HUES6 (cell line): ENCODE data around the gene GFOD2.

Experiments used
- H3K27ac ChIP-seq: 2 replicates; pipeline ENCODE4 v1.7.0; 2013; ENCODE audit warnings: low read depth, mild to moderate bottlenecking, low read length, inconsistent platforms
- H3K27me3 ChIP-seq: 2 replicates; pipeline ENCODE4 v1.6.1; 2013; ENCODE audit warnings: low read length; ENCODE audit not compliant: control insufficient read depth, insufficient read depth
- H3K36me3 ChIP-seq: 2 replicates; pipeline ENCODE4 v1.6.1; 2013; ENCODE audit warnings: low read length; ENCODE audit not compliant: control insufficient read depth, insufficient read depth
- H3K4me1 ChIP-seq: 2 replicates; pipeline ENCODE4 v1.6.1; 2013; ENCODE audit warnings: low read length; ENCODE audit not compliant: control insufficient read depth, insufficient read depth
- H3K4me3 ChIP-seq: 2 replicates; pipeline ENCODE4 v1.5.1; 2013; ENCODE audit warnings: low read depth, low read length
- H3K9ac ChIP-seq: one replicate; pipeline ENCODE4 v1.6.1; 2013; ENCODE audit warnings: mild to moderate bottlenecking, low read length
- H3K9me3 ChIP-seq: 2 replicates; pipeline ENCODE4 v1.6.1; 2013; ENCODE audit warnings: low read depth, low read length; ENCODE audit not compliant: control insufficient read depth, insufficient read depth

The GFOD2 gene

DNA sequence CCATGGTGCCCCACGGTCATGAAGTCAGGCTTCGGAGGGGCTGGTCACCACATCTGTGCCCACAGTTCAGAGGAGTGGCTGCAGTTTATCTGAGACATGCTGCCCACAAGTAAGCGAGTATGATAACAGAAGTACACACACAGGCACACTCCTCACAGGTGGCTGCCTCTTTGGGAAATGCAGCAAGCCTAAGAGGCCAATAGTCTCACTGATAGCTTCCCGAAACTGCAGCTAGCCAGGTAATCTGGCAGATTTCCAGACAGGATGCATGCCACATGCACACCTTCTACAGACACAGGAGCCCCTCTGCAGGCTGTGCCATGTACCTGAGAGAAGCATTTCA is 12.6 kb upstream of the GFOD2 start:
- Histone ChIP-seq H3K36me3 (peaks cover 58% of the 10 kb centered on the region), H3K4me3 (no peak overlapping the region), H3K9ac (no peak overlapping the region), H3K9me3 (no peaks in the 10 kb centered on the region), H3K4me1 (no peaks in the 10 kb centered on the region), H3K27ac (no peak overlapping the region), H3K27me3 (no peaks in the 10 kb centered on the region)

DNA sequence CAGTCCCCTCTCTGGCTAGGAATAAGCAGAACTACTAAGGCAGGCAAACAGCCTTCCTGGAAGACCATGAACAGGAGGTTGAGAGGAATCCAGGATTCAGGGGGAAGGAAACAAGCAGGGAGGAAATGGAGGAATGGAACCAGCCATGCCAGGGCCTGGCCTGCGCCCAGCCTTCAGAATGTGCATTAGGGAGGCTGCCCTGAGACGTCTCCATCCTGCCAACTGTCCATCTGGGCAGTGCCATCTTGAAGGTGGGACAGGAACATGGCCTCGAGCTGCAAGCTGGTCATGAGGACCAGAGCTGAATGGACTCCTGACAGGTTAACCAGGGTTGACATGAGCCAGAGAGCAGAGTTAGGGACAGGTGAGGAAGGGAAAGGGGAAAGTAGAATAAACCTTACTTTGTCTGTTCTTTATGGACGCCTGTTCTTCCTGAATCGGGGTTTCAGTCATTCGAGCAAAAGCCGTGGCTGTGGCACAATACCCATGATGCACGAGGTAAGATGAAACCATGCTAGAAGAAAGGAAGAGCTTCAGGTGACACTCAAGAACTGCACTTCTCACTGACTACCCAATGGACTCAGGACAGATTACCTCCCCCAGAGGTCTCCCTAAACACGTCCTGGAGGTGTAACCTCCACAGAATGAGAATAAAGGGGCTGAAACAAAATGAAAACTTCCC is 12.1 kb upstream of the GFOD2 start:
- H3K36me3 ChIP-seq: peaks cover 63% of the 10 kb centered on the region
- no peak overlapping the region for H3K9ac ChIP-seq

DNA sequence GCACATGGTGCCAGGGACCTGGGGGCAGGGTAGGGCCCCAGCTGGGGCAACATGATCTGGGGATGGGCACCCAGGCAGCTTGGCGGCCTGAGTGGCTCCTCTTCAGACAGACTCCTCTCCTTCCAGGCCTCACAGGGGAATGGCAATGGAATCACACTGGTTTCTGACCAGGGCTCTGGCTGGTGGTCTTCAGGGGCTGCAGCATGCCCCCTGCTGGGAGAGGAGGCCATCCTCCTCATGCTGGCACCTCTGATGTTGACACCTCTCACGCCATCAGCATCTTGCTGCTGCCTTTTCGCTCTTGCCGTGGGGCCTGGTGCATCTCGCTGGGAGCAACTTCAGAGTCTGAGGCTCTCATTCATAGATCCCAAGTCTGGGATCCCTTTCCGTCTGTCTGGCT is 11.2 kb upstream of the GFOD2 start:
- Histone ChIP-seq H3K36me3 (peaks cover 69% of the 10 kb centered on the region), H3K27me3 (no peaks in the 10 kb centered on the region), H3K4me3 (no peak overlapping the region), H3K9ac (no peak overlapping the region), H3K4me1 (no peaks in the 10 kb centered on the region), H3K27ac (no peak overlapping the region), H3K9me3 (no peaks in the 10 kb centered on the region)

More for the DNA sequence above, 12.1 kb upstream of the GFOD2 start:
- H3K27ac ChIP-seq: no peak overlapping the region
- H3K27me3 ChIP-seq: no peaks in the 10 kb centered on the region
- H3K4me3 ChIP-seq: no peak overlapping the region
- no peaks in the 10 kb centered on the region for H3K9me3 ChIP-seq
- H3K4me1 ChIP-seq: no peaks in the 10 kb centered on the region

DNA sequence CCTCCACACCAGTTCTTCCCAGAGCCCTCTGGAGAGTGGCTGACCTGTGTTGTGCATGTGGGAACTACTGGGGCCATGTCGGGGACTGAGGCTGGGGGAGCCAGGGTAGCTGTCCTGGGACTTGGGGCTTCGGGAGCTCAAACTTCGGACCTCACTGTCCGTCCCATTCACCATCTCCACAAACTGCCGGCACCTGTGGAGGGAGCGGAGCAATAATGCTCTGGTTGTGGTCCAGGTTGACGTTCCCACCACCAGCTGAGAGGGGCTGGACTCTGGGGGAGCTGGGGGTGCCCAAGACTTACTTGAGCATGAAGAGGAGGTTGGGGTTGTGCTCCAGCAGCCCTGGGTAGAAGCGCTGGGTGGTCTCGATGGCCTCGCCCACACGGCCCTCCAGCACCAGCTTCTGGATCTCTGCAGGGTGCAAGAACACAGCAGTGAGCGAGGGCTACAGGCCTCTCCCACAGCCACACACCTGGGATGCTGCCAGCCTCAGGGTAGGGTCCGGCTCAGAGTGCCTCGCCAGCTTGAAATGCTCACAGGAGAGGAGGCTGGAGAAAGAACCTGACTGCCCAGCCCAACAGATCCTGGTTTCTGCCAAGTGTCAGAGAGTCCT is 10.6 kb upstream of the GFOD2 start:
- H3K4me1 ChIP-seq: no peaks in the 10 kb centered on the region

DNA sequence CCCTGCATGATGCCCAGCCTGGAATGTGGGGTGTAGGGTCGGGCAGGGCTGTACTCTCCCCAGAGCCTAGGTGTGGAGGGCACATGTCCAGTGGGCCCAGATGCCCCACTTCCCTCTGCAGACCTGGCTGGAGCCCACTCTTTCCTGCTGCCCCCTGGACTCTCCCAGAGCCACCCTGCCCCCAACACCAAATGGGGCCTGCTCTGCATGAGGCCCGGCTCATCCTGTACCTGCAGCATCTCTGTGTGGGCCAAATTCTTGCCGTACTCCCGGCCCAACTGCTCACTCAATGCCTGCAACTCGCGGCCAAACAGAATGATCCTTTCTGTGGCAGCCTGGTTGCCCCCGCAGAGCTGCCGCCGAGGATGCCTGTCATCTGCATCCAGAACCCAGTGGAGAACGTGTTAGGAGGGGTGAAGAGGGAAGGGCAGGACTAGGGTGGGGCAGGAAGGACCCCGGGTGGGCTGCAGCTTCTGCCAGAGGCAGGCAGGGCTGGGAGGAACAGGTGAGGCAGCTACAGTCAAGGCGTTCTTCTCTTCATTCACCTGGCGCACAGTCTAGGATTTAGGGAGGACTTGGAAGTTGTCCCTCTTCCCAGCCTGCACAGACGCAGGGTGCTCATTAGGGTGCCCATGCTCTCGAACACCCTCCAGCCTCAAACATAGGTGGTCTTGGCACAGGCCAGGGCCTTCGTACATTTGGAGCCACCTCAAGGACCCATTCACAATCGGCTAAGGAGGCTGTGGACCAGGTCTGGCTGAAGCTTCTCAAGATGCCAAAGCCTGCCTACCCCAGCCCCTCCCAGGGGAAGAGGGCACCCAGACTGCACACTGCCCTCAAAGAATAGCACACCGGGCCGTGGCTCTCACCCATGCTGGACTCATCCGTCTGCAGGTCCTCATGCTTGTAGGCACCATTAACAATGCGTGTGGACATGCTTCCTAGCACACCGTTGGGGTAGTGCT is 8.7 kb upstream of the GFOD2 start:
- Histone ChIP-seq H3K4me3 (no peak overlapping the region), H3K36me3 (peaks cover 67% of the 10 kb centered on the region)

More for the DNA sequence above, 10.6 kb upstream of the GFOD2 start:
- H3K27me3 ChIP-seq: no peaks in the 10 kb centered on the region
- H3K36me3 ChIP-seq: peaks cover 70% of the 10 kb centered on the region
- no peak overlapping the region for H3K27ac ChIP-seq
- H3K9ac ChIP-seq: no peak overlapping the region
- H3K9me3 ChIP-seq: no peaks in the 10 kb centered on the region
- H3K4me3 ChIP-seq: no peak overlapping the region

DNA sequence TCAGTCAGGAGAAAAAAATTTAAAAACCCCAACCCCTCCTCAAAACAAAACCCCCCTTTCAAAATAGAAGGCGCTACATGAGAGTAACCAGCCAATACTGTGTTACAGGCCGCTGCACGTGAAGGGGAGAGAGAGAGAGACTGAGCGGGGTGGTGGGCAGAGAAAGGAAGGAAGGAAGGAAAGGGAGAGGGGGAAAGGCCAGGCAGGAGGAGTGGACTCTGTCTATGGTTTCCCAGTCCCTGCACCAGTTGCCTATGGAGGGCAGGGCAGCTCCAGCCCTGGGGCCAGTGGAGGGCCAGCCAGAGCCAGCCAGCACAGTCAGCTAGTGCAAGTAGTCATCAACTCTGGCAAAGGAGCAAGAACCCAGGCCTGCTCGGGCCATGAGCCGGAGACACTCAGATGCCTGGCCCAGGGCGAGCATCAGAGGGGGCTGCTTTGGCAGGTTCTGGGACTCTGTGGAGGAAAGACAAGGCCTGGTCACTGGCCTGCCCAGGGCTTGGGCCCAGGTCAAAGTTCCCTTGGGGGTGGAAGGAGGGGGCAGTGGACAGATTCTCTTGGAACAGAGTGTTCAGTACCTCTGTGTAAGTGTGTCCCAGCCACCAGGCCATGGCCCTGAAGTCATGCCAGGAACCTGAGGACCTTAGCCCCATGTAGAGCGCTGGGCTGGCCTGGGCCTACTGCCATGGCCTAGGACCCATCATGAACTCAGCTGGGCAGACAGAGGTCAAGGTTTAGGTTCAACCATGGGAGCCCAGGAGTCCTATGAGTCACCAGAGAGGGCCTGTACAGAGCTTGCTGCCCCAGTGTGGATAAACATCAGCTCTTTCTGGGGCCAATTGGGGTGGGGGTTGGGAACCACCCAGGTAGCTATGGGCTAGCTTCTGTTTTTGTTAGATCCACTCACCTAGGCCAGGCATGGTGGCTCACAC is 7.3 kb upstream of the GFOD2 start:
- H3K4me1 ChIP-seq: no peaks in the 10 kb centered on the region
- no peak overlapping the region for H3K4me3 ChIP-seq
- no peaks in the 10 kb centered on the region for H3K27me3 ChIP-seq
- H3K9me3 ChIP-seq: no peaks in the 10 kb centered on the region
- no peak overlapping the region for H3K9ac ChIP-seq
- peaks cover 67% of the 10 kb centered on the region for H3K36me3 ChIP-seq
- no peak overlapping the region for H3K27ac ChIP-seq

More for the DNA sequence above, 8.7 kb upstream of the GFOD2 start:
- no peaks in the 10 kb centered on the region for H3K9me3 ChIP-seq
- H3K27me3 ChIP-seq: no peaks in the 10 kb centered on the region
- no peaks in the 10 kb centered on the region for H3K4me1 ChIP-seq
- no peak overlapping the region for H3K9ac ChIP-seq
- H3K27ac ChIP-seq: no peak overlapping the region

DNA sequence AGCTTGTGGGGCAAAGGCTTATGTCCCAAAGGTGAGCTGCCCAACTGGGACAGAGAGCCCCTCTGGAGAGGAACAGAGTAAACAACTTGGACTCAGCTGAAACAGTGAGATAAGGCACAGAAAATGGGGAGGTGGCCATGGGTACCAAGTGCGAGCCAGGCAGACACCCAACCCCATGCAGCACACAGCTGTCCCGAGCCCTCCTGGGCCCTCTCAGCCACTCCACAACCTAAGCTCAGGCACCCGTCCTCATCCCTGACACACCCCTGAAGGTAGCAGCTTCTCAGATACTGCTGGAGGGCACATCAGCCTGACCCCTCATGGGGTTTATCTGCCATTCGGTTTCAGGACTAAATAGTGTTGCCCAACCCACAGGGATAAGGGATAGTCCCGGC is 4.8 kb upstream of the GFOD2 start:
- Histone ChIP-seq H3K27ac (no peak overlapping the region), H3K36me3 (peaks cover 43% of the 10 kb centered on the region), H3K4me1 (peaks cover 8% of the 10 kb centered on the region), H3K4me3 (no peak overlapping the region), H3K27me3 (no peaks in the 10 kb centered on the region), H3K9me3 (no peaks in the 10 kb centered on the region), H3K9ac (no peak overlapping the region)

DNA sequence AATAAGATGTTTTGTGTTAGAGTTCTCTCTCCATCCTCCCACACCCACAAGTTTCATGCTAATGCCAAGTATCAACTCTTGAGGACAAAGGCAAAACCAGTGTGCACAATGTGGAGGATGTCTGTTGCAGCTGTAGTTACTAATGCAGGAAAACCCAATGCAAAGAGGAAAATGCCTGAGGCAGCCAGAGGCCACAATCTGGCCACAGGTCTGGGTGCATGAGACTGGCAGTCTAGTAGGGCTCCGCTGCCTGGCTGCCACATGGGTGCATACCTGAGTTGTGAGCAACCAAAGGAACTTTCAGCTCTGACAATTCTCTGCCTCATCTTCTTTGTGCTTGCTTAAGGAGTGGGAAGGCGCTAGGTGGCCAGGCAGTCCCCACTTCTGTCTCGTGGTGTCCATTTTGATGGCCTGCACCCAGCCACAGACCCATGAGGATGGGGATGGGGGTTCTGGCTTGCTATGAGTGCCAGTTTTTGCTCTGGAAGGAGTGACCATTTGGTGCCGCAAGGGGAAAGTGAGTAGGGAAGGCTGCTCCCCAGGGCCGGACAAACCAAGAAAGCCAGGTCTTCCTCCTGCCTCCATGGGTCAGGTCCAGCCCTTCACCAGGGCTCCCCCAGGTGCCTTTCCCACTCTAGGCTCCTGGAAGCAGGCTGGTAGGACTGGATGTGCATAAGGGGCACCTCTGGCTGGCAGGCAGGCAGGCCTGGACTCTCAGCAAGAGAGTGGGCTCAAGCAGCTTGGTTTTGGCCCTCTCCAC is 4.2 kb upstream of the GFOD2 start:
- H3K27ac ChIP-seq: no peak overlapping the region
- H3K4me3 ChIP-seq: no peak overlapping the region
- H3K4me1 ChIP-seq: peaks cover 8% of the 10 kb centered on the region
- no peaks in the 10 kb centered on the region for H3K9me3 ChIP-seq
- H3K36me3 ChIP-seq: peaks cover 37% of the 10 kb centered on the region
- no peak overlapping the region for H3K9ac ChIP-seq
- H3K27me3 ChIP-seq: no peaks in the 10 kb centered on the region

DNA sequence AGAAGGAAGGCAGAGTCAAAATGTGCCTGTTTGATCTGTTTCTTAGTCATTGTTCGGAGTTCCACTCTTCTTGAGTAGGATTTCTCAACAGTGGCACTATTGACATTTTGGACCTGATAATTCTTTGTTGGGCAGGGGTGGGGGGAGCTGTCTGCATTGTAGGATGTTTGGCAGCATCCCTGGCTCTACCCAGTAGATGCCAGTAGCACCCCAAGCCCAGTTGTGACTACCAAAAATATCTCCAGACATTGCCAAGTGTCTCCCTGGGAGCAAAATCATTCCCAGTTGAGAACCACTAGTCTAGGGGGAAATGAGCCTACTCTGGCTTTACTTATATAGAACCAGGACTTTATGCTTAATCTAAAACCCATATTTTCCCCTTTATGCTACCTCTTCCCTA is 1.1 kb upstream of the GFOD2 start:
- H3K9ac ChIP-seq: peak overlapping the region; percentile 67

DNA sequence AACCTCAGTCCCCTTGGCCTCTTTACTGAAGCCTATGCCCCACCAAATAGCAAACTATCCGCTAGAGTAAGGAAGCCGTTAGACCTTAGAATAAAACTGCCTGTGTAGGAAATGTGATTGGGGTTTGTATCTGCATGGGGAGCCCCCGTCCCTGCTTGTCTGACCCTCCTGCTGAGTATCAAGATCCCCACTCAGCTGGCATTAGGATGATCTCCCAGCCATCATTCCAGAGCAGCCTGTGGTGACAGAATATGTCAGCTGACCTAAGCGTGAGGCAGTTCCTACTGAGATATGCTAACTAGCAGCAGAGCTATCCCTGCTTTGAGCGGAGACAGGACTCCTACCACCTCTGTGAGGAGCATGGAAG is 645 bp upstream of the GFOD2 start:
- no peaks in the 10 kb centered on the region for H3K9me3 ChIP-seq
- peaks cover 4% of the 10 kb centered on the region for H3K36me3 ChIP-seq

More for the DNA sequence above, 1.1 kb upstream of the GFOD2 start:
- no peaks in the 10 kb centered on the region for H3K27me3 ChIP-seq
- H3K4me3 ChIP-seq: peak overlapping the region; percentile 75
- peaks cover 9% of the 10 kb centered on the region for H3K36me3 ChIP-seq
- peaks cover 14% of the 10 kb centered on the region for H3K4me1 ChIP-seq
- no peaks in the 10 kb centered on the region for H3K9me3 ChIP-seq
- H3K27ac ChIP-seq: no peak overlapping the region

More for the DNA sequence above, 645 bp upstream of the GFOD2 start:
- no peaks in the 10 kb centered on the region for H3K27me3 ChIP-seq
- H3K27ac ChIP-seq: peak overlapping the region; percentile 11; the same call in 1 of the 2 replicates
- peaks cover 14% of the 10 kb centered on the region for H3K4me1 ChIP-seq
- peak overlapping the region; percentile 67 for H3K9ac ChIP-seq
- H3K4me3 ChIP-seq: peak overlapping the region; percentile 75
